Inferior parietal cortex (tissue), 1 donor: ENCODE measurements around the gene VCPKMT.

Source experiments
- DNase-seq: peaks from one replicate; pipeline ENCODE4 v3.0.0-alpha.2; 2016; ENCODE audit errors: extremely low spot score

Gene VCPKMT

GRCh38 chr14:50067723-50068495 is 48.5 kb downstream of the VCPKMT start:
- no peak for DNase-seq

- DNase-seq = no peak
Observed at GRCh38 chr14:50065583-50065982, 50.8 kb downstream of the VCPKMT start.

GRCh38 chr14:50064993-50065392 is 51.4 kb downstream of the VCPKMT start:
- DNase-seq = no peak

- DNase-seq = no peak
Observed at GRCh38 chr14:50063876-50064420, 52.4 kb downstream of the VCPKMT start.

GRCh38 chr14:50062438-50063085 is 53.8 kb downstream of the VCPKMT start:
- no peak for DNase-seq

GRCh38 chr14:50061664-50062437 is 54.5 kb downstream of the VCPKMT start:
- DNase-seq = no peak

- DNase-seq = peak; percentile 64
Observed at GRCh38 chr14:50060871-50061663, 55.3 kb downstream of the VCPKMT start.

GRCh38 chr14:50059763-50060616 is 56.4 kb downstream of the VCPKMT start:
- DNase-seq = no peak
